Epithelial cell of esophagus (primary cell): Measurements from ENCODE around the gene MIS12.
A peak's percentile ranks its signal among the peaks of the same experiment; 100 is the strongest.

Source experiments
- DNase-seq: peaks from one replicate; pipeline ENCODE4 v3.0.0; 2010; ENCODE audit warnings: low read depth
- H3K4me3 ChIP-seq: 2 replicates; pipeline ENCODE4 v1.5.1; 2011; ENCODE audit warnings: mild to moderate bottlenecking, low read length, control low read depth
- CTCF ChIP-seq: IDR thresholded peaks from 2 replicates; pipeline ENCODE4 v1.5.1; 2011; ENCODE audit warnings: low read depth, mild to moderate bottlenecking, low read length, control low read depth, inconsistent platforms; ENCODE audit not compliant: insufficient read depth; ENCODE audit errors: missing control alignments

The MIS12 gene

GRCh38 chr17:5486206-5487124 lies at the start of gene MIS12:
MIS12 (plus strand) TSS chr17:5486566; CDS start chr17:5488863, 2,297 bp downstream.
- H3K4me3 ChIP-seq: peak within 1 kb of the TSS; percentile 99
- no peak for TF ChIP-seq CTCF
- peak; percentile 99 for DNase-seq

GRCh38 chr17:5437721-5438317 lies 48.5 kb upstream of the MIS12 start:
- no peak for TF ChIP-seq CTCF
- peak overlapping the region; percentile 86 for H3K4me3 ChIP-seq
- peak; percentile 60 for DNase-seq

DNA sequence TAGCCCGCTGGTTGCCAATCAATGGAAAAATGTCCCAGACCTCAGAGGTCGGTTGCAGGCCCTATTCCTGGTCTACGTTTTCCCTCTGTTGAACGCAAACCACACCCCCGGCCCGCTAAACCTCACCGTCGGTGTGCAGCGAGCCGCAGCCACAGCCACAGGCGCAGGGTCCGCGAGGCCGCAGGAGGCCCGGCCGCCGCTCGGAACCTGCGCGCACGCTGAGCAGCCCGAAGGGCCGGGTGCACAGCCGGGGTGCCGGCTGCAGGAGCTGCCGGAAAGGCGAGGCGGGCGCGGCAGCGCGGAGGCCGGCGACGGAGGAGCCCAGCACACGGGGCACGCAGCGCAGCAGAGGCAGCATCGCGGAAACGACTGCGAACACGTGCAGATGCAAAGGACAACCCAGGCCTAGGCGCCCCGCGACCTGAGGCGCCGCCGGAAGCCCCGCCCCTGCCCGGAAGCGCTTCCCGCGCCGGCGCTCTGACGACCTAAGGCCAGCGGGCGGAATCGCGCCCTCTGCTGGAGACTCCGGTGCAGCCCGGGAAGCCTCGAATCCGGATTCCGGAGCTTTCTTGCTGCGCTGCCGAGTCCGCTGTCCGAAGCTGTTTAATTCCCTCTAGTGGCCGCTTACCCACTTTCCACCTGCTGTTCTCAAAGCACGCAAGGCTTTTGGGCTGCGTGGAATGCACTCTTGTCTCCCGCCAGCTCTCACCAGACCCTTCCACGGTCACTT lies 47.5 kb upstream of the MIS12 start, which contains the start of gene C1QBP:
Gene C1QBP (minus strand): TSS at position 440 of the 730 bp plus-strand sequence. CDS start 82 bp downstream, at position 358.
- peak within 1 kb of the TSS; percentile 86 for H3K4me3 ChIP-seq
- peak; percentile 81 for TF ChIP-seq CTCF
- DNase-seq: peak; percentile 94

- H3K4me3 ChIP-seq: no peak overlapping the region
- no peak for DNase-seq
- TF ChIP-seq CTCF: no peak
Measured at GRCh38 chr17:5439446-5439764, 47.0 kb upstream of the MIS12 start.

- no peak overlapping the region for H3K4me3 ChIP-seq
- no peak for DNase-seq
- no peak for TF ChIP-seq CTCF
Measured at GRCh38 chr17:5443728-5444127, 42.6 kb upstream of the MIS12 start.

DNA sequence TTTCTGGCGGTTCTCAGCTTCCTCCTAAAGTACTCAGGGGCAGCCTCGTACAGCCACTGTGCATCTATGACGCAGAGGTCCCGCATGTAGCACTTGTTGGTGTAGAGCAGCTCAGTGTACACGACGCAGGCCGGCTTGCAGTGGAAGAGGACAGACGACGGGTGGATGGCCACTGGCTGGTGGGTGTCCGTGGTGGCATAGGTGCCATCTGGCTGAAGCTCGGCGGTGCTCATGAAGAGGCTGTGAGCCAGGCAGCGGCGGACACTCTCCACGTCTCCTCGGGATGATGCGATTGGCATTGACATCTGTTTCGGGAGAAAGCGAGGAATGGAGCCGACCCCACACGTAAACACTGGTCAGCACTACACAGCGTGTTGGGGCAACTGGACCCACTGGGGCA lies 42.2 kb upstream of the MIS12 start:
- no peak for TF ChIP-seq CTCF
- DNase-seq: no peak
- no peak overlapping the region for H3K4me3 ChIP-seq
